ENCODE measurements around the gene COL9A2.

DNA sequence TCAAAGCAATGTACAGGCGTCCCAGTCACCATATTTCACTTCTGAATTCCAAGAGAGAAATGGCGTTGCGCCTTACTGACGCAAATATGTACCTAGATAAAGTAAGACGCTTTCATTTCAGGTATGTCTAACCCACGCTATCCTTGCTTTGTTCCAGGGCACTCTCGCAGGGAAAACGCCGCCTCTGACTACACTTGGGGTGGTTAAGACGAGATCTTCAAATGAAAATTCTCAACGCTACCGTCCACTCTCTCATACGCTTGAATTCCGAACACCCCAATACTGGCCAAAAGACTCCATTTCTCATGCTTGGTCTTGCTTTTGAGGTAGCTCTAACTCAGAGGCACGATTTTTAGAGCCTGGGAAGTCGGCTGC, 59.8 kb downstream of the COL9A2 start:
- TF ChIP-seq POLR2A (IDR thresholded peaks at IDR 0.05): no peak
- TF ChIP-seq, protein P1, sequence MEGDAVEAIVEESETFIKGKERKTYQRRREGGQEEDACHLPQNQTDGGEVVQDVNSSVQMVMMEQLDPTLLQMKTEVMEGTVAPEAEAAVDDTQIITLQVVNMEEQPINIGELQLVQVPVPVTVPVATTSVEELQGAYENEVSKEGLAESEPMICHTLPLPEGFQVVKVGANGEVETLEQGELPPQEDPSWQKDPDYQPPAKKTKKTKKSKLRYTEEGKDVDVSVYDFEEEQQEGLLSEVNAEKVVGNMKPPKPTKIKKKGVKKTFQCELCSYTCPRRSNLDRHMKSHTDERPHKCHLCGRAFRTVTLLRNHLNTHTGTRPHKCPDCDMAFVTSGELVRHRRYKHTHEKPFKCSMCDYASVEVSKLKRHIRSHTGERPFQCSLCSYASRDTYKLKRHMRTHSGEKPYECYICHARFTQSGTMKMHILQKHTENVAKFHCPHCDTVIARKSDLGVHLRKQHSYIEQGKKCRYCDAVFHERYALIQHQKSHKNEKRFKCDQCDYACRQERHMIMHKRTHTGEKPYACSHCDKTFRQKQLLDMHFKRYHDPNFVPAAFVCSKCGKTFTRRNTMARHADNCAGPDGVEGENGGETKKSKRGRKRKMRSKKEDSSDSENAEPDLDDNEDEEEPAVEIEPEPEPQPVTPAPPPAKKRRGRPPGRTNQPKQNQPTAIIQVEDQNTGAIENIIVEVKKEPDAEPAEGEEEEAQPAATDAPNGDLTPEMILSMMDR (IDR thresholded peaks at IDR 0.05): peak in 1 of 2 donors; percentile 12

All from suprapubic skin (tissue), 3 donors.